PC-9 (cell line): Measurements from ENCODE around the gene DNMBP.

Experiments
- CTCF ChIP-seq: fragments of 200-600 bp; sonication (generic); conservative IDR thresholded peaks from 2 replicates; pipeline ENCODE4 v1.6.1; 2017; ENCODE audit warnings: mixed run types, antibody characterized with exemption, mild to moderate bottlenecking, moderate library complexity
- EZH2 ChIP-seq: fragments of 200-600 bp; sonication (generic); IDR thresholded peaks from 2 replicates; pipeline ENCODE4 v1.8.0; 2017; ENCODE audit warnings: antibody characterized with exemption, low read depth

DNA sequence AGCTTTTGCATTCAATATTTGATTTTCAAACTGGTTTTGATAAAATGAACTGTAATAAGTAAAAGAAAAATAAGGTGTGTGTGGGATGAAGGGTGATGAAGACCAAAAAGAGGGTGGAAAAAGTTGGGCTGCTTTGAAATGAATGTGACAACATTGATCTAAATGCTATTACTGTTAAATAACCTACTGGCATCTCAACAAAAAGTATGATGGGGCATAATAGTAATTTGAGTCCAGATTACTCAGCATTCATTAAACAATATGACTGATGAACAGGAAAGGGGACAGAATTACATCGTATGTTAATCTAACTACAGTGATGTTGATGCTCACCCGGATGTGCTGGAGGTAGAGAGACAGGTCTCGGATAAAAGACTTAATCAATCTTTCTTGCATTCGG is 115.1 kb downstream of the DNMBP start:
- no peak for TF ChIP-seq CTCF
- TF ChIP-seq EZH2, result no peak
